Hepatic stellate cell (primary cell): Measurements from ENCODE around the gene DNAH17.
A peak's percentile ranks its signal among the peaks of the same experiment; 100 is the strongest.
"Not testable (repeated sequence)": the region's sequence is repeated elsewhere in the genome, so short reads cannot be mapped to it uniquely, and the experiment has no call there.

Source experiments
- DNase-seq: peaks from one replicate; pipeline ENCODE4 v3.0.0; 2011; ENCODE audit warnings: low spot score

Gene DNAH17

GRCh38 chr17:78523934-78524655 lies 53.1 kb downstream of the DNAH17 start:
- no peak for DNase-seq

- DNase-seq = no peak
These were observed 55.0 kb downstream of the DNAH17 start for GRCh38 chr17:78522031-78522809.

DNA sequence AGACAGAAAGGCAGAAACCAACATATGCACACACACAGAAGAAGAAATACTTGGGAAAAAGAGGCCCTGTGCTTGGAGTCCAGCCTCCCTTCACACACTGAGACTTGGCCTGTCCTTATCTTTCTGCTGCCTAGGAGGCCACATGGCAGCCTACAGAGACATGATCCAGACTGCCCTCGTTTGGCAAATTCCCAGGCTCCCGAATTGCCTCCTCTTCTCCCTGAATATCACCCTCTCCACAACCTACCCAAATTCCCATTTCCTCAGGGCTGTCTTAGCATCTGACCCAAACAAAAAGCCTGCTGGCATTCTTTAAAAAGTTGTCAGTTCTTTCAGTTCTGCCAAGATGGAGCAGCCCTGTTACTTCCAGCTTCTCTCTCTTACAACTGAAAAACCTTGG lies 59.8 kb downstream of the DNAH17 start:
- DNase-seq = no peak

GRCh38 chr17:78515480-78515879 lies 61.7 kb downstream of the DNAH17 start:
- no peak for DNase-seq

DNA sequence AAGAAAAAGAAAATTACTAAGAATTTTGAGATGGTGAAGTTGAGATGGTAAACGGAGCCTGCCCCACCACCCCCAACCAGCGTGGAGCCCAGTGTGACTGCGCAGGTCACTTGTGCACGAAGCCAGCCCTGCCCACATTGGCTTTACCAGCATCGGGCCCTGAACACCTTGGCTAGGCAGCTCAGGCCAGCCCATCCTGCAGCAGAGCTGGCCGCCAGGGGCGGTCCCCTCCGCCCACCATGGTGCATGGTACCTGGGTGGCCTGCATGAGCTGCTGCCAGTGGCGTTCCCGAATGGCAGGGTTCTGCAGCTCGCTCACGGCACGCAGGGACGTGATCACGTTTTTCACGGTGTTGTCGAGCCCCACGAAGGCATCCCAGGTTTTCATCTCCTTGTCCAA lies 62.7 kb downstream of the DNAH17 start:
- DNase-seq = no peak

DNA sequence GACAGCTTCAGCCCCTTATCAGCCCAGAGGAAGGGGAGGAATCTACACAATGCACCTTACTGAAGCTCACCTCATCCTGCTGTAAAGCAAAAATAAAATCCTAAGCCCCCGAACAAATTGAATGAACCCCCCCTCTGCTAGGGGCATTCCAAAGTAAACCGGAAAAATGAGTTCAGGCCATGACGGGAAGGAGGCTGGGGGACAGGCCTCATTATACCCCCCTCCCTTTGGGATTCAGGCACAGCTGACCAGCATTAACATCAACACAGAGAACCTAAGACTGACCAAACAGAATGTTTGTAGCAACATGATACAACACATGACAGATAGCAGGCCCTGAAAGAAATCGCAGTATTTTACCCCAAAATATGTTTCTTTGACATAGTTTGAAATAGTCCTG lies 64.2 kb downstream of the DNAH17 start:
- DNase-seq = no peak

GRCh38 chr17:78510141-78511075 lies 66.8 kb downstream of the DNAH17 start:
- no peak for DNase-seq

GRCh38 chr17:78507526-78507925 lies 69.7 kb downstream of the DNAH17 start:
- DNase-seq = no peak

DNA sequence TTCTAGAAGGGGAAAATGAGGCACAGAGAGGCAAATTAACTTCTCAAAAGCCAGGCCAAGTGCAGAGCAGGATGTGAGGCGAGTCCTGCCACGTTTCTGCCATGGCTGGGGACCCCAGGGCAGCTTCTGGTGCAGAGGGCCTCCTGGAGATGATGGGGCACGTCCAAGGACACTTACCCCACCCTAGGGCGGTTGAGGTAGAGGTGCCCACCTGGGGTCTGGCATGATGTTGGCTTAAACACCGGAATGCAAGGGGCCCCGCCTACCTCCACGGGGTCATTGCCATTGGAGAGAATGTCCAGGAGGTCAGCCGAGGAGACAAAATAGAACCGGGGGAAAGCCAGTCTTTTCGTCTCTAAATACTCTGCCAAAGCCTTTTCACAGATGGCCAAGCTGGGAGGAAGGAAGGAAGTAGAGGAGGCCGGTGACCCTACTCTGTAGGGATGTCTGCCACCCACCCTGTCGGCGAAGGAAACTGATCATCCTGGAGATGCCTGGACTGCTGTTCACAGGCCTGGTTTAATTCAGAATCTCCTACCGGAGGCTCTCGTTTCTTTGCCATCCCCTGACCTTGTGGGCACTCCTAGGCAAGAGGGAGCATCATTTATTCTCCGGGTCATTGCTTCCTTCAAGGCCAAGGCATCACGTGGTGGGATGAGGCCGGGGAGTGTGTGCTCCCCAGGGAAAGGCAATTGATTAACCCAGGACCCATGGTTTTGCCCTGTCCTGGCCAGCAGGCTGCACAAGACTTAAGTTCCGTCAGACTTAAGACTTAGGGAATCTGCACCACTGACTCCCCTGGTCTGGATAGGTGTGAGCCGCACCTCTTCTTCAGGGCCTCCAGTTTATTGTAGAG lies 70.5 kb downstream of the DNAH17 start:
- DNase-seq = no peak

DNA sequence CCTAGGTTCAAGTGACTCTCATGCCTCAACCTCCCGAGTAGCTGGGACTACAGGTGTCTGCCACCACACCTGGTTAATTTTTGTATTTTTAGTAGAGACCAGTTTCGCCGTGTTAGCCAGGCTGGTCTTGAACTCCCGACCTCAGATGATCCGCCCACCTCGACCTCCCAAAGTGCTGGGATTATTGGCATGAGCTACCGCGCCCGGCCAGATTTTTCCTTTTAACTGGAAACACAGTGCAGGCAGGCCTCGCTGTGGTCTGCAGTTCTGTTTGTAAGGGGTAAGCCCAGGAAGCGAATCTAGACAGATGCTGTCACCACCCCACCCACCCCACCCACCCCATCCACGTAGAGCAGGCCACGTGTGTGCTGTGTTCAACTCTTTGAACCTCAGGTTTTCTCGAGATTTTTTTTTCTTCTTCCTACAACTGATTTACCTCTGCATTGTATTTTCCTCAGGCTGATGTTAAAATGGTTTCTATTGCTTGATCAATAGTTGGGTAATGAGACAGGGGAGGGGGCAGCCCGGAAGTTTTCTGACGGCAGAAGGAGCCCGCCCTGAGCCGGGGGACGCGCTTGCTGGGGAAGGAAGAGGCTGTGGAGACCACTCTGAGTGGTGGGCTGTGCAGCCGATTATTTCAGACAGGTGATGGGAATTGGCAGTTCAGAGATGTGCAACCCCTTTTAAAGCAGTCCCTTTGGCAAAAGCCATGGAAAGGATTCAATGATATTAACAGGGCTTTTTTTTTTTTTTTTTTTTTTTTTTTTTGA lies 72.9 kb downstream of the DNAH17 start:
- DNase-seq = no peak

DNA sequence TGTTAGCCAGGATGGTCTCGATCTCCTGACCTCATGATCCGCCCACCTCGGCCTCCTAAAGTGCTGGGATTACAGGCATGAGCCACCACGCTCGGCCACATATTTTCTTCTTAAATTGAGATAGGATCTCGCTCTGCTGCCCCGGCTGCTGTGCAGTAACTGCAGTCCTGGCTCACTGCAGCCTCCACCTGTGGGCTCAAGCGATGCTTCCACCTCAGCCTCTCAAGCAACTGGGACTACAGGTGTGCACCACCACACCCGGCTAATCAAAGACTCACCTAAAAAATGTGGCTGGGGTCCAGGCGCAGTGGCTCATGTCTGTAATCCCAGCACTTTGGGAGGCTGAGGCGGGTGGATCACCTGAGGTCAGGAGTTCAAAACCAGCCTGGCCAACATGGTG lies 73.8 kb downstream of the DNAH17 start:
- DNase-seq = not testable (repeated sequence)

DNA sequence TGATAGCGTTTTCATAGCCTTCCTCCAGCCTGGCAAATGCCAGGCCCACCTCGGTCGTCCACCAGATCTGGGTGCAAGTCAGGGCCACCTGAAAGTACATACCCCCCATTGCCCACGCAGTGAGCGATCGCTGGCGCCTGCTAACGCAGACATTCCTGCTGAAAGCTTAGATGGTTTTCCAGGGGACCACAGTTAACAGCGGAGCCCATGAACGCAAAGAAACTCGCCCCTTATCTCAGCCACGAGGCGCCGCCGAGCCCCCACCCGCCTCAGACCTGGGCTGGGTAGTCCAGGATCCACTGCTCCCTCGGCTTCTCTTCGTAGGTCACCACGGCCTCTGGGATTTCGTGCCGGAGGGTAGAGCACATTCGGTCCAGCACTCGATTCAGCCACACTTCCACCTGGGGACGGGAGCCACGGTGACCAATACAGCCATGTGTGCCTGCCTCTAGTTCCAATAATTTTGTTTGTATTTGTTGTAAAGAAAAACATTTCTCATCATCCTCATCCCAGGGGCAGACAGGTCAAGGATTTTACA lies 74.5 kb downstream of the DNAH17 start:
- no peak for DNase-seq

DNA sequence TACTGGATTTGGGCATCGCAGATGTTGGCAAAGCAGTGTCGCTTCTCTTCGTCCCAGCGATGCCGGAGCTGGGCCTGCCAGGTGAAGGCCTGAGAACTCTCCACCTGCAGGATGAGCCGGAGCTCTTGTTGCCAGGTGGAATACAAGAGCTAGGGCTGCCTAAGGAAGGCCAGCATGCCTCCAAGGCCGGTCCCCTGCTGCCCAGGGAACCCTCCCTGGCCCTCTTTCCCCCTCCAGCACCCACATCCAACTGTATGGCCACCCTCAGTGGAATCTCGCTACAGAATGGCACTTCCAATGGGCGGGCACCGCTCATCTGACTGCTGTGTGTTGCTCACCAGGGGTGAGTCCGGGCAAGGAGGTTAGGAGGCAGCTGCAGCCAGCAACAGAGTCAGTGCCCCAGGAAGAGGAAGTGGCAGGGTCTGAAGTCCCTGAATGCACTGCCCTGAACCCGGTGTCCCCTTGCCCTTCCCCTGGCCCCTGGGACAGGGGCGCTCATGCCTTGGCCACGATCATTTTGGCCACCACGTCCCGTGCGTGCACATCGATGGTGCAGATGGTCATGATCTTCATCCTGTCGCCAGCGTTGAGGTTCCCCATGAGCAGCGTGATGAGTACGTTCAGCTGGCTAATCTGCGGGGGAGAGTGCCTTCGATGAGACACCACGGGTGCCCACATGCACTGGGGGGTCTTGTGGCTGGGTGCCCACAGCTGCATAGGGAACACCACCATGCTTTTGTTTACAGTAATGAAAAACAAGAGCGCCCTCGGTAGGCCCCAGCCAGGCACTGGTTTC lies 75.8 kb downstream of the DNAH17 start:
- no peak for DNase-seq

DNA sequence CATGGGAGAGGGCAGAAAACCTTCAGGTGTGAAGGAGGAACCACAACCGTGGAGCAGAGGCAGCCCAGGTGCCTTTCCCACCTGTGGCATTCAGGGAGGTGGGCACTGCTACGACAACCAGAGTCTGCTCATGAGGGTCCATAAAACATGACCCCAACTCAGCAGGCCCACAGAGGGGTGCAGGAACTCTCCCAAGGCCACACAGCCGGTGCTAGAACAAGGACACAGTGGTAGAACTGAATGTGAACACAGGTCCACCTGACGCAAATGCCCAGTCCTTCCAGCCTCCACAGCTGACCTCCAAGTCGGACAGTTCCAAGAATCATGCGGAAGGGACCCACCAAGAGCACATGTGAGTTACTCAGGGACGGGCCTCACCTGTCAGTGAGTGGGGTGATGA lies 76.4 kb downstream of the DNAH17 start:
- DNase-seq = no peak

DNA sequence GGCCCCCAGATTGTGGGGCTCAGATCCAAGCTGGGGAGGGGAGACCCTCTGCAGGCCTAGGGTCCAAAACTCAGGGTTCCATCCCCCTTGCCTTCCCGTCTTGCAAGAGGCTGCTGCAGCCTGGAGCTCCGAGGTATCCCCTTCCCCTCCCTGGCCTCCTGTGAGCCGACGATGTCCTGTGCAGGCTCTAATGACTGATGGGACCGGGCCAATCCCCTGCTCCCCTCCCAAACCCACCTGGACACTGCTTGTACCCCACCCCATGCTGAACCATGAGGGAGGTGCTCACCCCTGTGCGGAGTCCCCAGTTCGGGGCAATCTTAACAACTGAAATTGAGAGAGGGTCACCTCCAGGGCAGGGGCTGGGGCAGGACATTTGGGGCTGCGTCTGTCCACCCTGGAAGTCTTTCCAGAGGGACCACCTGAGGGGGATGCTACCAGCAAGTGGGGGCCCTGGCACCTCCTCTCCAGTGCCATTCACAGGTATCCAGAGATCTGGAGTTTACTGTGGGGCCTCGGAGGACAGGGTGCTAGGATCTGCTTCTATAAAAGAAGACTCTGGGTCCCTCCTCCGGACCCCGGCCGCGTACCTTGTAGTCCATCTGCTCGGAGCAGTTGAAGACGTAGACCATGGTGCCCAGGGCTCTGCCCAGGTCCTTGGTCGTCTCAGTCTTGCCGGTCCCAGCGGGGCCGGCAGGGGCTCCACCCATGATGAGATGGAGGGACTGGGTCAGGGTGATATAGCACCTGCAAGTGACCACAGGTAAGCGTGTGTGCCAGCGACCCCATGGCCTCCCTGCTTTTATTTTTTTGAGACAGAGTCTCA lies 77.3 kb downstream of the DNAH17 start:
- no peak for DNase-seq

GRCh38 chr17:78498848-78499247 lies 78.3 kb downstream of the DNAH17 start:
- no peak for DNase-seq

- DNase-seq = peak; percentile 88
These were observed 80.1 kb downstream of the DNAH17 start for GRCh38 chr17:78497115-78497540.

GRCh38 chr17:78496311-78496710 lies 80.9 kb downstream of the DNAH17 start:
- no peak for DNase-seq

DNA sequence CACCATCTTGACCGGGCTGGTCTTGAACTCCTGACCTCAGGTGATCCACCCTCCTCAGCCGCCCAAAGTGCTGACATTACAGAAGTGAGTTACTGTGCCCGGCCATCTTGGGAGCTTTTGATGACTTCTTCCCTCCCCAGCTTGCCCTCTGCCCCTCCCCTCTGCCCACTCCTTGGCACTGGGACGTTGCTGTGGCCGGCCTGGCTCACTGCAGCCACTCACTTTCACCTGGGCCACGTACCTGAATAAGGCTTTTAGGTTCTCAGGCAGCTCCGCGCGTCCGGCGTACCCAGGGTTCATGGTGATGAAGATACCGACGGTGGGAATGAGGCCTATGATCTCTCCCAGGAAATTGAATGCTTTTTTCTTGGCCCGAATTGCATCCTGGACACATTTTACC lies 81.6 kb downstream of the DNAH17 start:
- DNase-seq = no peak
